Right kidney (tissue), 1 donor: ENCODE measurements around the gene NECTIN1.
"Not testable (repeated sequence)": the region's sequence is repeated elsewhere in the genome, so short reads cannot be mapped to it uniquely, and the experiment has no call there.

Source experiments
- DNase-seq: peaks from one replicate; pipeline ENCODE4 v3.0.0-alpha.2; 2016

Gene NECTIN1

DNA sequence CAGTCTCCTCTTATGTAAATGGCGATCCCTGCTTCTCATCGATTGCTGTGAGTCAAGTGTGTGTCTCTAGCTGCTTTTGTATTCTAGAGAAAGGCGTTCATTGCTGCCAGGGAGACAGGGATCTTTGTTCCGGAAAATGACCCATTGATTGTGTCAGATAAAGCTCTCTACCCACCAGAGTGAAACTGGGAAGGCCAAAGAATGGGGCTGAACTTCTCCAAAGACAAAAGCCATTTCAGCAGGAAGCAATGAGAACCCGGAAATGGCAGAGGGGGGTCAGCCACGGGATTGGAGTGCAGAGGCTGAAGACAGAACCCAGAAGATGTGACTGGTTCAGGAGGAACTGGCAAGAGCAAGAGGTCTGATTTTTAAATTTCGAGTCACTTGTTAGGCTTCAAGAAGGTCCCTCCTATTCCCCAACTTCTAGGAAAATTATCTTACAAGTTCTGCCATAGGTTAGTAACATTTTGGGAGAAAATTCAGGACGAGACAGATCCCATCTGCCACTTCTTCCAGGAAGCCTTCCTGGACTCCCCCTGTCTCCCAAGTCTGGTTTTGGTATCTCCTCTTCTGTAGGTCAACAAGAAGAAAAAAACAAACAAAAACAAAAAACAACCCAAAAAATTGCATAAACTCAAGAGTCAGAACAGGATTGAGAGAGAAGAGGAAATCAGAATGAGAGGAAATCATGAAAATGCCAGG, 110.6 kb downstream of the NECTIN1 start:
- DNase-seq = no peak

DNA sequence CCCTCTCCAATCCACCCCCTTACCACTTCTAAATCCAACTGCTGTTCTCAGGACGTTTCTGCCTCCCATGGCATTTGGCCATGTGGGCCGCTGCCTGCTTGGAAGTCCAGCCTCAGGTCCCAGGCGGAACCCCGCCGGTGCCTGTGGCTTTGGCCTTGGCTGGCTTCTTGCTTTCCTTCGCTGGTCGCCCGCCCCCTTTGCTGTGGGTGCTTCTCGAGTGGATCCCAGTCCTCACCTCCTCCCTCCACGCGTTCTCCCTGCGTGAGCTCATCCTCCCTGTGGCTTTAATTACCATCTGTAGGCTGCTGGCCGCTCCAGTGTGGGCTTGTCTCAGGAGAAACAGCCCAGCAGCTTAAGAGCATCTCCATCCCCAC, 111.7 kb downstream of the NECTIN1 start:
- DNase-seq = no peak

DNA sequence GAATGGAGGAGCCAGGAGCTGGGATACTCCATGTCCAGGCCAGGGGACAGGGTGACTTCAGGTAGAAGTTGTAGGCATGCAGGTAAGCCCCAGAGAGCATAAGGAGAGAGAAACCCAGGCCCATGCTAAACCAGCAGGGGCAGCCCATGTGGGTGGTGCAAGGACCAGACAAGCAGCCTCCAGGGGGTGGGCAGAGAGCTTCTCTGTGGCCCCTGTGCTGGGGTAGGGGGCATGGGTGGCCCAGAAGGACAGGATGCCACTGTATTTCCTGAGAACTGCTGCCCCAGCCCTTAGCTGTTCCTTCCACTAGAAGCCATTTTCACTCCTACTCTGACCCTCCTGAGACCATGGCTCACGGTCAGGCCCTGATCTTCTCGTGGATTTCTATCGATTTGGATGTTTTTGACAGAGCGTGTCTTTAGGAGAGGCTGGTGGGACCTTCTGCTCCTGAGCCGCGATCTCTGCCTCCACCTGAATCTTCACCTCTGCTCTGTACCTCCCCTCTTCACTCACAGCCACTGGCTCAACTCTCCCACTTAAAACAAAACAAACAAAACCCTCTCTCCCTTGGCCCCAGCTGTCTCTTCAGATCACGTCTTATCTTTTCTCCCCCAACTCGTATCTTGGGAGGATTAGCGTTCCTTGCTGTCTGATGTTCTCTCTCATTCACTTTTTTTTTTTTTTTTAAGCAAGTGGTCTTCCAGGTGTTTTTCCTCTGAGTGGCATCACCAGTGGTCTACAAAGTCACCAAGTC, 112.2 kb downstream of the NECTIN1 start:
- no peak for DNase-seq

DNA sequence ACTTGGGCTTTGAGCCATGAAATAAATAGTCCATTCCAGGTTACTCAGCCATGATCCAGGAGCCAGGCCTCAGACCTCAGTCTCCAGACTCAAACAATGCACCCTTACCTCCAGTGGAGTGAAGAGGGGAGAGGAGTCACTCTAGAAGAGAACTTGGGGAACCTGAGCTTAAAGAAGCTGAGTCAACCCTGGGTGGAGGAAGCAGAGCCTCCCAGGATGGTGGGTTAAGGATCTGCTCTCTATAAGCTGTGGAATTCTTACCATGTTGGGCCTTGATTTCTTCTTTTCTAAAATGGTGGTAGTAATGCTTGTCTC, 113.2 kb downstream of the NECTIN1 start:
- no peak for DNase-seq

GRCh38 chr11:119615003-119615881, 113.8 kb downstream of the NECTIN1 start:
- no peak for DNase-seq

DNA sequence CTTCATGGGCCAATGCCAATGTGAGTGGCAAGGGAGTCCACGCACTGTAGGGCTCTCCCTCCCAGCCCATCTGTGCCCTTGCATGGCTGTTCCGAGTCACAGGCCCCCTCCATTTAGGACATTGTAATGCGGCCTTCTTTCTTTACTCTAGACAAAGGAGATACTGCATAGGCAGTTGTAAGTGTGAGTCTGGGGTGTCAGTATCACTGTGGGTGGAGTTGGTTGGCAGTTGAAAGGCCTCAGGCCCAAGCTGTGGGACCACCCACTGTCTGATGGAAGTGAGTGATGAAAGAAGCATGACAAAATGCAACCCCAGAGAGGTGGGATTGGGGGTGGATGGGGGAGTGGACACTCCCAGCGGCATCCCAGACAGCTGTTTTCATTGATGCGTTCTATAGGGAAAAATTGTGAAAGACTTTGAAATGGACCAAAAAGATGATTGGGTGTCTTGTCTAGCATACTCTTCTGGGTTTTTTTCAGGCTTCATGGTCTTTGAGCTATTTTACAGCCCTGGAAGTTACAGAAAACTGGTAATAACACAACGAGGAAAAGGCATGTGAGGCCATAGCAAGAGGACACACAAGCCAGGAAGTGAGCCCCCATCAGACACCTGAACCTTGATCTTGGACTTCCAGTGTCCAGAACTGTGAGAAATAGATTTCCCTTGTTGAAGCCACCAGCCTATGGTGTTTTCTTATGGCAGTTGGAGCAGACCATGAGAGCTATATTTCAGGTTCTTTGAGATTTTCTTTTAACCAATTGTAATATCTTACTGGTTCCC, 114.6 kb downstream of the NECTIN1 start:
- no peak for DNase-seq

DNA sequence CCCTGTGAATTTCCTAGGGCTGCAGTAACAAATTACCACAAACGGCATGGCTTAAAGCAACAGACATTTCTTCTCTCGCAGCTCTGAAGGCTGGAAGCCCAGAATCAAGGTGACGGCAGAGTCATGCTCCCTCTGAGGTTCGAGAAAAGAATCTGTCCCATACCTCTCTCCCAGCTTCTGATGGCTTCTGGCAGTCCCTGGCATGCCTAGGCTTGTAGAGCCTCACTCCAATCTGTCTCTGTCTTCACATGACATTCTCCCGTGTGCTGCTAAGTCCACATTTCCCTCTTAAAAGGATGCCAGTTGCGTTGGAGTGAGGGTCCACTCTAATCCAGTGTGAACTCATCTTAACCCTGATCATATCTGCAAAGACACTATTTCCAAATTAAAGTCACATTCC, 116.2 kb downstream of the NECTIN1 start:
- no peak for DNase-seq

DNA sequence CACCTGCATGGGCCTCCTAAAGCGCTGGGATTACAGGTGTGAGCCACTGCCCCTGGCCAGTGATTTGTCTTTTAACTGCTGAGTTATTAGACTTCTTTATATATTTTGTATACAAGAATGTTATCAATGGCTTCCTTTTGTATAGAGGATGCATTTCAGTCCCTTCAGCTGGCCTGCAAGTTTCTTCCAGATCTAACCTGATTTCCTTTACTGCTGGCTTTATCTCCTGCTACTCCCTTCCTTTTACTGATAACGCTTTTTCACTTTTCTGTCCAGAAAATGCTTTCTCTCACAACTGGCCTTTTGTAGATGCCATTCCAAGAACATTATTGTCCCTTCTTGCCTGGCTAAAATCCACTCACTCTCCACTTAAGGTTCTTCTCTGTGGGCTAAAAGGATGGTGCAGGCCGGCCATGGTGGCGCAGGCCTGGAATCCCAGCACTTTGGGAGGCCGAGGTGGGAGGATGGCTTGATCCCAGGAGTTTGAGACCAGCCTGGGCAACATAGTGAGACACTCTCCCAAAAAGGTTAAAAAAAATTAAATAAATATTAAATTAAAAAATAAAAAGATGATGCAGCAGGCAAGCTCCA, 118.1 kb downstream of the NECTIN1 start:
- DNase-seq = no peak

DNA sequence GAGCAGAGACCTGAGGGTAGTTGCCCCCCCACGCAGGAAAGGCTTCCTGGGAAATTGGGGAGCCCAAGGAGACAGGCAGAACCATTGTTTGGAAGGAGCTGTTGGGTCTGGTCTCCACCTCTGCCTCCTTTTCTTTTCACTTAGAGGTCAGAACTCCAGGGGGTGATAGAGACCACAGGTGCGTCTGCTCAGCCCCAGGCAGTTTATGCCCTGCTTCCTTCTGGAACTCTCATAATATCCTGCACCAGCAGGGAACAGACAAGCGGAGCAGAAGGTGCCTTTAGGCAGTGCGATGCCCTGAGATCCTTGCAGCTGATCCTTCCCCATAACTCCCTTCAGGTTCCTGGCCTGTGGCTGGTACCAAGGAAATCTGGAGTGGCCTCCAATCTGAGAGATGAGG, 120.2 kb downstream of the NECTIN1 start:
- DNase-seq = no peak

- DNase-seq = no peak
These were observed 120.8 kb downstream of the NECTIN1 start for GRCh38 chr11:119608201-119608600.

DNA sequence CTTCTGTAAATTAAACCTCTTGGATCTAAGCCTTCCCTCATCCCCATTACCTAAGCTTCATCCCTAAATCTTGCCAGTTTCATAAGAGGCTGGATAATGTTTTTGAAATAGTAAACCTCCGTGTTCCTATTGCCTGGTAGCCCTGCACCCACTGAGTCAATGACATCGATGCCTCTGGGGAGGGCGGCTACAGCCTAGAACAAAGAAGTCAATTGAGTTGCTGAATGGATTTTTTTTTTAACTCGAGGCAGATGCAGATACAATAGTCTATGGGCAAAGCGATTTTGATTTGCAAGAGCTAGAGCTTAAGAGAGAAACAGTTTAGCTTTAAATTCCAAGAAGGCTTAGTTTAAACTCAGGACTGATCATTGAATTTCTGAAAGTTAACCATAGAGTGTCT, 121.3 kb downstream of the NECTIN1 start:
- no peak for DNase-seq

DNA sequence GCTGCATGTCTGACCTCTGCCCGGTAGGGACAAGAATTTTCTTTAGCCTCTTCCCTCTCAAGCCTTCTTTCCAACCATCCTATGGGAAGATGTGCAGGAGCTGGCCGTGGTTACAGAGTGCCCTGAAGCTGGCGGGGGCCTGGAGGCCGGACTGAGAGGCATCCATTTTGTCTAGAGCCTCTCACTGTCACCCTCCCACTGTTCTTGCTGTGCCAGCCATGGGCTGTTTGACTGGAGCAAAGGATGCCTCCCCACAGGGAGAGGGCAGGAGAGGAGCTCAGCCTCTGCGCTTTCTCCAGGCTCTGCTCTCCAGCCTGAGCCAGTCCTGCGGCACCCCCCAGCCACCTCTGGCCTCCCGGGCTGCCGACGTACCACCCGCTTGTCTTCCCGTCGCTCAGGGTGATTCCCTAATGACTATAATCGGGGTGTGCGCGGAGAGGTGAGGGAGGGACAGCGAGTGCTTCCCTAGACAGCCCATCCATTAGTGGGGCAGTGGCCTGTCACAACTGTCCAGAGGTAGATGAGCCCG, 123.8 kb downstream of the NECTIN1 start:
- DNase-seq = no peak

DNA sequence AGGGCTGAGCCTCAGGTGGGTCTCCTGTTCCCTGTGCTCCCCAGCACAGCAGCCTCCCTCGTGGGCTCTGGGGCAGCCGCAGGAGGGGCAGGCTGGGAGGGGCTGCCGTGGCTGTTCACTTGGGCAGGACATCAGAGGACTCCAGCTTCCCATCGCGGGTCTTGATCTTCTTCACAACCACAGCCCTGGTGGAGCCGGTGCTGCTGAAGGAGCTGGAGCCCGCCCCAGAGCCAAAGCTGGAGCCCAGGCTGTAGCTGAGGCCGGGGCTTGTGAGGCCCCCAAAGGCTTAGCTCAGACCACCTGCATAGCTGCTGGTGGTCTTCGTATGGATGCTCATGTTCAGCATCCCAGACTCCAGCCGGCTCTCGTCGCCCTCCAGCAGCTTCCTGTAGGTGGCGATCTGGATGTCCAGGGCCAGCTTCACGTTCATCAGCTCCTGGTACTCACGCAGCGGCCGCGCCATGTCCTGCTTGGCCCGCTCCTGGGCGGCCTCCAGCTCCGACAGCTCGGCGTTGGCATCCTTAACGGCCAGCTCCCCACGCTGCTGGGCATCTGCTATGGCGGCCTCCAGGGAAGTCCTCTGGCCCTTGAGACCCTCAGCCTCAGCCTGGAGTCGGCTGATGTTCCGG, 126.1 kb downstream of the NECTIN1 start:
- no peak for DNase-seq

DNA sequence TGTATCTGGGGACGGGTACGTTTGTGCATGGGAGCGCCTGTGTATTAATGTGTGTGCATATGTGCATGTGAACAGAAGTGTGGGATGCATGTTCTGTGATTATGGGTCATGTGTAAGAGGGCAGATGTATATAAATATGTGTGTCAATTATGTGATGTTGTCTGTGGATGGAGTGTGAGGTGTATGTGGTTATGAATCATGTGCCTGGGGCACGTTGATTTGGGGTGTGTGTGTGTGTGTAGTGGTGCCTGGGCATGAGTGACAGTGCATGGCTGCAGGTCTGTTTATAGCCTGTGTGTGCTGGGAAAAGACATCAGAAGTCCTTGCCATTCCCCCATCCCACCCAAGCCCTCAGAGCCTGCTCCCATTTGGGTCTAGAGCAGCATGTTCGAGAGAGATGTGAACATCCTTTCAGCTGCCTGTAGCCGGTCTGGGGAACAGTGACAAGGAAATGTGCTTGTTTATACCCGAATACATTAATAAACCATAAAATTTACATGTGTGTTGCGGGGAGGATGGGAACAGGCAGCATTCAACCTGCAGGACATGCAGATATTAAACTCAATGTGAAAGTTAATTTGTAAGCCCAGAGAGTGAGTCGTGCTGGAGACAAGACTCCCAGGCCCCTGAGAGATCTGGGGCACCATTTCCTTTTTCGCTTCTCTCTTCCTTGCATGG, 129.0 kb downstream of the NECTIN1 start:
- no peak for DNase-seq

DNA sequence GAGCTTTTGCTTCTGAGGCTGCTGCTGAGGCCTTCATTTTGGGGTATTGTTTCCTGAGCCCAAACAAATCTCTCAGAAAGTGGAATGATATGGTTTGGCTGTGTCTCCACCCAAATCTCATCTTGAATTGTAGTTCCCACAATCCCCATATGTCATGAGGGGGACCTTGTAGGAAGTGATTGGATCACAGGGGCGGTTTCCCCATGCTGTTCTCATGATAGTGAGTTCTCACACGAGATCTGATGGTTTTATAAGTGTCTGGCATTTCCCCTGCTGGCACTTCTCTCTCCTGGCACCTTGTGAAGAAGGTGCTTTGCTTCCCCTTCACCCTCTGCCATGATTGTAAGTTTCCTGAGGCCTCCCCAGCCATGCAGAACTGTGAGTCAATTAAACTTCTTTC, 133.1 kb downstream of the NECTIN1 start:
- not testable (repeated sequence) for DNase-seq

- no peak for DNase-seq
These were observed 134.3 kb downstream of the NECTIN1 start for GRCh38 chr11:119594639-119595249.

DNA sequence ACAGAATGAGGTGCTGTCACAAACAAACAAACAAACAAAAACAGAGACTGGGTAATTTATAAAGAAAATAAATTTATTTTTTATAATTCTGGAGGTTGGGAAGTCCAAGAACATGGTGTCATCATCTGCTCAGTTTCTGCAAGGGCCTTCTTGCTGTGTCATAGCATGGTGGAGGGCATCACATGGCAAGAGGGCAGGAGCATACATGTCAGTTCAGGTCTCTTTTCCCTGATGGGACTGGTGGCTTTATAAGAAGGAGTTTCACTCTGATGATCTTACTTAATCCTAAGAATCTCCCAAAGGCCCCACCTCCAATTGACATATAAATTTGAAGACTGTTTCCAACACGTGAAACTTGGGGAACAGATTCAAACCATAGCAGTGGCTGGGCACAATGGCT, 135.7 kb downstream of the NECTIN1 start:
- DNase-seq = no peak

- no peak for DNase-seq
These were observed 136.4 kb downstream of the NECTIN1 start for GRCh38 chr11:119592642-119593041.

DNA sequence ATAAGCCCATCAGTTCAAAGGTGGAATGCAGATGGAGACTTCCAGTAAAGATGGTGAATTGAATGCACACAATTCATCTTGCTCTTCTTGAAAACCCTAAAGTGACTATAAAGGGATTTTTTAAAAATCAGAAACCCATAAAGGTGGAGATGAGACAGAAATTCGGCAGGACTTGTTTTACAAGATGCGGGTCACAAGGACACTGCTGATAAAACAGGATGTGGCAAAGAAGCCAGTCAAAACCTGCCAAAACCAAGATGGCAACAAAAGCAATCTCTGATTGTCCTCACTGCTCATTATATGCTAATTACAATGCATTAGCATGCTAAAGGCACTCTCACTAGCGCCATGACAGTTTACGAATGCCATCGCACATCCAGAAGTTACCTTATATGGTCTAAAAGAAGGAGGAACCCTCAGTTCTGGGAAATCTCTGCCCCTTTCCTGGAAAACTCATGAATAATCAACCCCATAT, 137.1 kb downstream of the NECTIN1 start:
- no peak for DNase-seq
